OCI-LY7 (cell line): Measurements from ENCODE around the gene TRAF3IP3. TPM values are rescaled to one million over a fixed set of nuclear protein-coding genes. Genes with fewer than 3 reads are reported as not detected.

Experiments
- BruUV-seq: library from RNA; stranded (reverse); fragments of 400-500 nt; replicated peaks from 2 replicates; lab custom pipeline; 2021; lab: Mats Ljungman, UMichigan
- CTCF ChIA-PET: fragments of 300-600 bp; sonication (Branson Sonifier 250); formaldehyde crosslinking; loops from one replicate; lab custom pipeline; 2022; ENCODE audit warnings: antibody characterized with exemption; ENCODE audit not compliant: unreplicated experiment; lab: Charles Lee
- POLR2A ChIA-PET: fragments of 300-600 bp; sonication (Branson Sonifier 250); formaldehyde crosslinking; loops from one replicate; lab custom pipeline; 2022; ENCODE audit warnings: antibody characterized with exemption; lab: Charles Lee
- DNase-seq: peaks from one replicate; pipeline ENCODE4 v3.0.0-alpha.2; 2015; ENCODE audit warnings: low spot score
- H2AFZ ChIP-seq: fragments of 200-600 bp; sonication (generic), shearing (Covaris generic); 2 replicates; pipeline ENCODE4 v1.6.1; 2014; ENCODE audit warnings: mild to moderate bottlenecking, antibody characterized with exemption, low read length, moderate library complexity
- H3K27ac ChIP-seq: fragments of 200-600 bp; sonication (generic); 2 replicates; pipeline ENCODE4 v1.5.1; 2014; ENCODE audit warnings: mixed run types, low read depth, mild to moderate bottlenecking, moderate library complexity, low read length, inconsistent platforms; ENCODE audit not compliant: poor library complexity, severe bottlenecking
- H3K36me3 ChIP-seq: fragments of 200-600 bp; sonication (generic); 2 replicates; pipeline ENCODE4 v1.6.1; 2014; ENCODE audit warnings: mild to moderate bottlenecking, antibody characterized with exemption, low read length, moderate library complexity, mixed read lengths; ENCODE audit not compliant: insufficient read depth
- H3K4me1 ChIP-seq: fragments of 200-600 bp; sonication (generic); 2 replicates; pipeline ENCODE4 v1.5.1; 2014; ENCODE audit warnings: mild to moderate bottlenecking, low read length; ENCODE audit not compliant: insufficient read depth, poor library complexity, severe bottlenecking
- H3K4me2 ChIP-seq: fragments of 200-600 bp; sonication (generic); 2 replicates; pipeline ENCODE4 v1.6.1; 2014; ENCODE audit warnings: mild to moderate bottlenecking, low read length
- H3K4me3 ChIP-seq: fragments of 200-600 bp; sonication (generic); 2 replicates; pipeline ENCODE4 v1.5.1; 2014; ENCODE audit warnings: mild to moderate bottlenecking, low read depth, low read length; ENCODE audit not compliant: poor library complexity, severe bottlenecking
- H3K79me2 ChIP-seq: fragments of 200-600 bp; sonication (generic); 2 replicates; pipeline ENCODE4 v1.6.1; 2016; ENCODE audit warnings: low read depth, mild to moderate bottlenecking, low read length, moderate library complexity, mixed read lengths; ENCODE audit not compliant: insufficient read depth
- H3K9me2 ChIP-seq: fragments of 200-600 bp; sonication (generic); 2 replicates; pipeline ENCODE4 v1.6.1; 2016; ENCODE audit warnings: mild to moderate bottlenecking, low read length, mixed read lengths; ENCODE audit not compliant: insufficient read depth
- H3K9me3 ChIP-seq: fragments of 200-600 bp; sonication (generic); 2 replicates; pipeline ENCODE4 v1.6.1; 2014; ENCODE audit warnings: mild to moderate bottlenecking, mixed run types, low read length, mixed read lengths
- H4K20me1 ChIP-seq: fragments of 200-600 bp; sonication (generic); 2 replicates; pipeline ENCODE4 v1.6.1; 2014; ENCODE audit warnings: mild to moderate bottlenecking, antibody characterized with exemption, low read length, moderate library complexity, mixed read lengths; ENCODE audit not compliant: insufficient read depth
- EZH2phosphoT487 ChIP-seq: fragments of 200-600 bp; sonication (generic); IDR thresholded peaks from 2 replicates; pipeline ENCODE4 v1.6.1; 2018; ENCODE audit warnings: low read depth, borderline replicate concordance, mild to moderate bottlenecking, mixed run types, antibody characterized with exemption, low read length, moderate library complexity, mixed read lengths
- intact Hi-C: fragments of 100-400 bp; cut with micrococcal nuclease; formaldehyde crosslinking; loops from one replicate; pipeline ENCODE4 v1.10.0; 2022; ENCODE audit not compliant: unreplicated experiment
- total RNA-seq, 2 experiments: library from RNA; depleted of rRNA in 1 of 2; stranded (reverse); fragments of >200 nt in 1 of 2; shearing (Covaris generic) in 1 of 2; gene quantifications; 2 replicates each; pipeline ENCODE4 v1.2.3, GENCODE V29; 2014 to 2022
- TF ChIP-seq, protein P1 (sequence below): fragments of 200-600 bp; sonication (generic); conservative IDR thresholded peaks from 2 replicates; pipeline ENCODE4 v1.5.1; 2014; ENCODE audit warnings: mild to moderate bottlenecking, antibody characterized with exemption, low read length, moderate library complexity, mixed read lengths

Gene TRAF3IP3
- total RNA-seq, 2 experiments from 2014 or later: 22.1 to 53.6 TPM

DNA sequence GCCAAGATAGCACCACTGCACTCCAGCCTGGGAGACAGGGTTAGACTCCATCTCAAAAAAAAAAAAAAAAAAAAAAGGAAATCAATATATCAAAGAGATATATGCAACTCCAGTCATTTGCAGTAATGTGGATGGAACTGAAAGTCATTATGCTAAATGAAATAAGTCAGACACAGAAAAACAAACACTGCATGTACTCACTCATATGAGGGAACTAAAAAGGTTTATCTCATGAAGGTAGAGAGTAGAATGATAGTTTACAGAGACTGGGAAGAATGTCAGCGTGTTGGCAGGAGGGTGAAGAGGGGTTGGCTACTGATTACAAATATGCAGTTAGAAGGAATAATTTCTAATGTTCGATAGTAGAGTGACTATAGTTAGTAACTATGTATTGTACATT lies 38.0 kb upstream of the TRAF3IP3 start:
- no peak for DNase-seq
- no peaks in the 10 kb centered on the region for H3K9me3 ChIP-seq
- H2AFZ ChIP-seq: no peak overlapping the region
- H3K9me2 ChIP-seq: no peaks in the 10 kb centered on the region
- TF ChIP-seq EZH2phosphoT487: no peak
- TF ChIP-seq, protein P1, sequence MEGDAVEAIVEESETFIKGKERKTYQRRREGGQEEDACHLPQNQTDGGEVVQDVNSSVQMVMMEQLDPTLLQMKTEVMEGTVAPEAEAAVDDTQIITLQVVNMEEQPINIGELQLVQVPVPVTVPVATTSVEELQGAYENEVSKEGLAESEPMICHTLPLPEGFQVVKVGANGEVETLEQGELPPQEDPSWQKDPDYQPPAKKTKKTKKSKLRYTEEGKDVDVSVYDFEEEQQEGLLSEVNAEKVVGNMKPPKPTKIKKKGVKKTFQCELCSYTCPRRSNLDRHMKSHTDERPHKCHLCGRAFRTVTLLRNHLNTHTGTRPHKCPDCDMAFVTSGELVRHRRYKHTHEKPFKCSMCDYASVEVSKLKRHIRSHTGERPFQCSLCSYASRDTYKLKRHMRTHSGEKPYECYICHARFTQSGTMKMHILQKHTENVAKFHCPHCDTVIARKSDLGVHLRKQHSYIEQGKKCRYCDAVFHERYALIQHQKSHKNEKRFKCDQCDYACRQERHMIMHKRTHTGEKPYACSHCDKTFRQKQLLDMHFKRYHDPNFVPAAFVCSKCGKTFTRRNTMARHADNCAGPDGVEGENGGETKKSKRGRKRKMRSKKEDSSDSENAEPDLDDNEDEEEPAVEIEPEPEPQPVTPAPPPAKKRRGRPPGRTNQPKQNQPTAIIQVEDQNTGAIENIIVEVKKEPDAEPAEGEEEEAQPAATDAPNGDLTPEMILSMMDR: no peak
- POLR2A ChIA-PET: no interaction called here
- H3K27ac ChIP-seq: no peak overlapping the region
- no TSS peak for BruUV-seq
- no peak overlapping the region for H3K4me3 ChIP-seq
- H3K4me2 ChIP-seq: no peak overlapping the region
- no peaks in the 10 kb centered on the region for H3K36me3 ChIP-seq
- no peaks in the 10 kb centered on the region for H4K20me1 ChIP-seq
- H3K4me1 ChIP-seq: no peaks in the 10 kb centered on the region
- no peaks in the 10 kb centered on the region for H3K79me2 ChIP-seq
- intact Hi-C loops: no loop called here
- CTCF ChIA-PET: no interaction called here

DNA sequence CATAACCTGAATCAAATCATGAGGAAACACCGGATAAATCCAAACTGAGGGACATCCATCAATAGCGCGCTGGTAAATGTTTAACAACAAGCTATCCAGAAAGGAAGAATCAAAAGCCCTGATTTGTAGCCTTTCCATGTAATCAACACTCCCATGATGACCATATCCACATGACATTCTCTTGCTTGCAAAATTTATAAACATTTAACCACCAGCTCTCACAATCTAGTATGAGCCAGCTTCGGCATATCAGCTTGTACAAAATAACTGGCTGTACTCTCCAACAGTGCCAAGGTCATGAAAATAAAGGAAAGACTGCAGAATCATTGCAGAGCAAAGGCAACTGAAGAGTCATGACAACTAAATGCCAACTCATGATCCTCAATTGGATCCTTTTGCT lies 35.5 kb upstream of the TRAF3IP3 start:
- no peaks in the 10 kb centered on the region for H3K79me2 ChIP-seq
- intact Hi-C loops: no loop called here
- DNase-seq: no peak
- H3K27ac ChIP-seq: no peak overlapping the region
- H3K4me2 ChIP-seq: no peak overlapping the region
- H4K20me1 ChIP-seq: no peaks in the 10 kb centered on the region
- H3K9me3 ChIP-seq: no peaks in the 10 kb centered on the region
- CTCF ChIA-PET: no interaction called here
- POLR2A ChIA-PET: no interaction called here
- no peaks in the 10 kb centered on the region for H3K9me2 ChIP-seq
- TF ChIP-seq, protein P1: no peak
- no peak for TF ChIP-seq EZH2phosphoT487
- BruUV-seq: no TSS peak
- H3K4me3 ChIP-seq: no peak overlapping the region
- H3K36me3 ChIP-seq: no peaks in the 10 kb centered on the region
- no peaks in the 10 kb centered on the region for H3K4me1 ChIP-seq
- no peak overlapping the region for H2AFZ ChIP-seq

DNA sequence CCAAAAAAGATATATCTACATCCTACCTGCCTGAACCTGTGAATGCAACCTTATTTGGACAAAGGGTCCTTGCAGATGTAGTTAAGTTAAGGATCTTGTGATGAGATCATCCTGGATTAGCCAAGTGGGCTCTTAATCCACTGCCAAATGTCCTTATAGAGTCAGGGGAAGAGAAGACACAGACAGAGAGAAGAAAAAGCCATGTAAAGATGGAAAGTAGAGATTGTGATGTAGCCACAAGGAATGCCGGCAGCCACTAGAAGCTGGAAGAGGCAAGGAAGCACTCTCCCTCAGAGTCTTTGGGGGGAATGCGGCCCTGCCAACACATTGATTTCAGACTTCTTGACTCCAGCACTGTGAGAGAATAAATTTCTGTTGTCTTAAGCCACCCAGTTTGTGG lies 35.0 kb upstream of the TRAF3IP3 start:
- Histone ChIP-seq H3K4me3 (no peak overlapping the region), H3K79me2 (no peaks in the 10 kb centered on the region), H3K9me3 (no peaks in the 10 kb centered on the region), H2AFZ (no peak overlapping the region), H3K27ac (no peak overlapping the region), H4K20me1 (no peaks in the 10 kb centered on the region), H3K9me2 (no peaks in the 10 kb centered on the region), H3K4me2 (no peak overlapping the region), H3K4me1 (no peaks in the 10 kb centered on the region), H3K36me3 (no peaks in the 10 kb centered on the region)
- CTCF ChIA-PET: no interaction called here
- no peak for TF ChIP-seq EZH2phosphoT487
- TF ChIP-seq, protein P1: no peak
- intact Hi-C loops: no loop called here
- no peak for DNase-seq
- no TSS peak for BruUV-seq
- POLR2A ChIA-PET: no interaction called here
